ENCODE data around the gene DDX6. TPM values are rescaled to one million over a fixed set of nuclear protein-coding genes. Genes with fewer than 3 reads are reported as not detected.
"Not testable (repeated sequence)": the region's sequence is repeated elsewhere in the genome, so short reads cannot be mapped to it uniquely, and the experiment has no call there.

The DDX6 gene
- total RNA-seq, 1 experiment from 2014 or later: 52.8 TPM

GRCh38 chr11:118785362-118785761, 5.6 kb downstream of the DDX6 start:
- Histone ChIP-seq H3K79me2 (ENCODE audit: low read length) (peaks cover 87% of the 10 kb centered on the region), H3K9me3 (ENCODE audit: low read length) (no peaks in the 10 kb centered on the region), H3K4me3 (ENCODE audit: low read length) (no peak overlapping the region), H4K20me1 (ENCODE audit: insufficient read depth, low read depth, low read length) (no peaks in the 10 kb centered on the region), H3K9me2 (replicated peaks; ENCODE audit: insufficient read depth, low read length) (no peaks in the 10 kb centered on the region), H3K36me3 (ENCODE audit: insufficient read depth, low read length) (peaks cover 5% of the 10 kb centered on the region; the same call in 1 of the 2 replicates), H3K9ac (ENCODE audit: low read length) (no peak overlapping the region), H3K4me2 (ENCODE audit: low read depth, low read length, poor library complexity, severe bottlenecking) (no peak overlapping the region), H3K4me1 (ENCODE audit: low read length) (peaks cover 15% of the 10 kb centered on the region), H3K27ac (ENCODE audit: low read length) (no peak overlapping the region), H3K27me3 (ENCODE audit: low read length) (no peaks in the 10 kb centered on the region), H2AFZ (ENCODE audit: low read length) (no peak overlapping the region)
- no peak for DNase-seq

GRCh38 chr11:118783724-118784495, 7.1 kb downstream of the DDX6 start:
- Histone ChIP-seq H3K9me2 (replicated peaks; ENCODE audit: insufficient read depth, low read length) (no peaks in the 10 kb centered on the region), H3K9ac (ENCODE audit: low read length) (no peak overlapping the region), H3K79me2 (ENCODE audit: low read length) (peaks cover 79% of the 10 kb centered on the region), H3K4me2 (ENCODE audit: low read depth, low read length, poor library complexity, severe bottlenecking) (no peak overlapping the region), H3K4me3 (ENCODE audit: low read length) (no peak overlapping the region), H4K20me1 (ENCODE audit: insufficient read depth, low read depth, low read length) (no peaks in the 10 kb centered on the region), H3K27ac (ENCODE audit: low read length) (no peak overlapping the region), H3K27me3 (ENCODE audit: low read length) (no peaks in the 10 kb centered on the region), H2AFZ (ENCODE audit: low read length) (no peak overlapping the region), H3K4me1 (ENCODE audit: low read length) (peaks cover 10% of the 10 kb centered on the region; the same call in 1 of the 2 replicates), H3K9me3 (ENCODE audit: low read length) (no peaks in the 10 kb centered on the region), H3K36me3 (ENCODE audit: insufficient read depth, low read length) (peaks cover 10% of the 10 kb centered on the region; the same call in 1 of the 2 replicates)
- DNase-seq: no peak

- H3K9ac ChIP-seq (ENCODE audit: low read length); H3K4me2 ChIP-seq (ENCODE audit: low read depth, low read length, poor library complexity, severe bottlenecking); H3K4me1 ChIP-seq (ENCODE audit: low read length); H3K9me2 ChIP-seq (replicated peaks; ENCODE audit: insufficient read depth, low read length); H3K27ac ChIP-seq (ENCODE audit: low read length); H3K4me3 ChIP-seq (ENCODE audit: low read length); H3K9me3 ChIP-seq (ENCODE audit: low read length); H3K27me3 ChIP-seq (ENCODE audit: low read length); H2AFZ ChIP-seq (ENCODE audit: low read length); DNase-seq; H4K20me1 ChIP-seq (ENCODE audit: insufficient read depth, low read depth, low read length): not testable (repeated sequence)
- H3K79me2 ChIP-seq (ENCODE audit: low read length): peaks cover 79% of the 10 kb centered on the region
- peaks cover 13% of the 10 kb centered on the region; the same call in 1 of the 2 replicates for H3K36me3 ChIP-seq (ENCODE audit: insufficient read depth, low read length)
Observed at GRCh38 chr11:118783324-118783723, 7.6 kb downstream of the DDX6 start.

GRCh38 chr11:118778898-118779297, 12.1 kb downstream of the DDX6 start:
- Histone ChIP-seq H3K9me2 (replicated peaks; ENCODE audit: insufficient read depth, low read length) (no peaks in the 10 kb centered on the region), H3K9ac (ENCODE audit: low read length) (no peak overlapping the region), H3K36me3 (ENCODE audit: insufficient read depth, low read length) (peaks cover 15% of the 10 kb centered on the region; the same call in 1 of the 2 replicates), H3K4me2 (ENCODE audit: low read depth, low read length, poor library complexity, severe bottlenecking) (no peak overlapping the region), H3K79me2 (ENCODE audit: low read length) (peaks cover 77% of the 10 kb centered on the region), H3K4me3 (ENCODE audit: low read length) (no peak overlapping the region), H2AFZ (ENCODE audit: low read length) (no peak overlapping the region), H3K9me3 (ENCODE audit: low read length) (no peaks in the 10 kb centered on the region), H3K27ac (ENCODE audit: low read length) (no peak overlapping the region), H3K27me3 (ENCODE audit: low read length) (no peaks in the 10 kb centered on the region), H3K4me1 (ENCODE audit: low read length) (no peaks in the 10 kb centered on the region), H4K20me1 (ENCODE audit: insufficient read depth, low read depth, low read length) (no peaks in the 10 kb centered on the region)
- no peak for DNase-seq

- Histone ChIP-seq H3K36me3 (ENCODE audit: insufficient read depth, low read length) (peaks cover 11% of the 10 kb centered on the region; the same call in 1 of the 2 replicates), H3K9me2 (replicated peaks; ENCODE audit: insufficient read depth, low read length) (no peaks in the 10 kb centered on the region), H3K4me1 (ENCODE audit: low read length) (no peaks in the 10 kb centered on the region), H3K79me2 (ENCODE audit: low read length) (peaks cover 86% of the 10 kb centered on the region), H3K27ac (ENCODE audit: low read length) (no peak overlapping the region), H3K9ac (ENCODE audit: low read length) (no peak overlapping the region), H3K9me3 (ENCODE audit: low read length) (no peaks in the 10 kb centered on the region), H3K27me3 (ENCODE audit: low read length) (no peaks in the 10 kb centered on the region), H2AFZ (ENCODE audit: low read length) (no peak overlapping the region), H4K20me1 (ENCODE audit: insufficient read depth, low read depth, low read length) (peaks cover 12% of the 10 kb centered on the region; the same call in 1 of the 2 replicates), H3K4me3 (ENCODE audit: low read length) (no peak overlapping the region), H3K4me2 (ENCODE audit: low read depth, low read length, poor library complexity, severe bottlenecking) (no peak overlapping the region)
- no peak for DNase-seq
Observed at GRCh38 chr11:118774032-118774431, 16.9 kb downstream of the DDX6 start.

- Histone ChIP-seq H3K9ac (ENCODE audit: low read length) (no peak overlapping the region), H3K79me2 (ENCODE audit: low read length) (peaks cover 77% of the 10 kb centered on the region), H3K4me3 (ENCODE audit: low read length) (no peak overlapping the region), H3K4me1 (ENCODE audit: low read length) (no peaks in the 10 kb centered on the region), H2AFZ (ENCODE audit: low read length) (no peak overlapping the region), H4K20me1 (ENCODE audit: insufficient read depth, low read depth, low read length) (peaks cover 12% of the 10 kb centered on the region; the same call in 1 of the 2 replicates), H3K27me3 (ENCODE audit: low read length) (no peaks in the 10 kb centered on the region), H3K9me2 (replicated peaks; ENCODE audit: insufficient read depth, low read length) (no peaks in the 10 kb centered on the region), H3K27ac (ENCODE audit: low read length) (no peak overlapping the region), H3K9me3 (ENCODE audit: low read length) (no peaks in the 10 kb centered on the region), H3K36me3 (ENCODE audit: insufficient read depth, low read length) (peaks cover under 1% of the 10 kb centered on the region; the same call in 1 of the 2 replicates), H3K4me2 (ENCODE audit: low read depth, low read length, poor library complexity, severe bottlenecking) (no peak overlapping the region)
- no peak for DNase-seq
Observed at GRCh38 chr11:118771547-118772288, 19.2 kb downstream of the DDX6 start.

GRCh38 chr11:118768690-118769089, 22.3 kb downstream of the DDX6 start:
- no peaks in the 10 kb centered on the region for H3K27me3 ChIP-seq (ENCODE audit: low read length)
- peaks cover 47% of the 10 kb centered on the region for H3K79me2 ChIP-seq (ENCODE audit: low read length)
- no peak overlapping the region for H2AFZ ChIP-seq (ENCODE audit: low read length)
- H3K9me2 ChIP-seq (replicated peaks; ENCODE audit: insufficient read depth, low read length): no peaks in the 10 kb centered on the region
- no peak overlapping the region for H3K9ac ChIP-seq (ENCODE audit: low read length)
- H3K4me2 ChIP-seq (ENCODE audit: low read depth, low read length, poor library complexity, severe bottlenecking): no peak overlapping the region
- H4K20me1 ChIP-seq (ENCODE audit: insufficient read depth, low read depth, low read length): peaks cover 12% of the 10 kb centered on the region; the same call in 1 of the 2 replicates
- H3K27ac ChIP-seq (ENCODE audit: low read length): no peak overlapping the region
- H3K4me1 ChIP-seq (ENCODE audit: low read length): no peaks in the 10 kb centered on the region
- no peaks in the 10 kb centered on the region for H3K9me3 ChIP-seq (ENCODE audit: low read length)
- no peak for DNase-seq
- H3K36me3 ChIP-seq (ENCODE audit: insufficient read depth, low read length): no peaks in the 10 kb centered on the region; the same call in 1 of the 2 replicates
- no peak overlapping the region for H3K4me3 ChIP-seq (ENCODE audit: low read length)

- Histone ChIP-seq H3K27me3 (ENCODE audit: low read length) (no peaks in the 10 kb centered on the region), H3K9me2 (replicated peaks; ENCODE audit: insufficient read depth, low read length) (no peaks in the 10 kb centered on the region), H3K9ac (ENCODE audit: low read length) (no peak overlapping the region), H3K27ac (ENCODE audit: low read length) (no peak overlapping the region), H4K20me1 (ENCODE audit: insufficient read depth, low read depth, low read length) (peaks cover 3% of the 10 kb centered on the region; the same call in 1 of the 2 replicates), H3K79me2 (ENCODE audit: low read length) (peaks cover 27% of the 10 kb centered on the region), H3K4me1 (ENCODE audit: low read length) (no peaks in the 10 kb centered on the region), H3K4me3 (ENCODE audit: low read length) (no peak overlapping the region), H3K4me2 (ENCODE audit: low read depth, low read length, poor library complexity, severe bottlenecking) (no peak overlapping the region), H3K9me3 (ENCODE audit: low read length) (no peaks in the 10 kb centered on the region), H2AFZ (ENCODE audit: low read length) (no peak overlapping the region), H3K36me3 (ENCODE audit: insufficient read depth, low read length) (no peaks in the 10 kb centered on the region; the same call in 1 of the 2 replicates)
- DNase-seq: no peak
Observed at GRCh38 chr11:118766035-118766434, 24.9 kb downstream of the DDX6 start.

Measured in Karpas-422 (cell line).